HG03520 (cell line): ENCODE results near the gene UBE2F.
"Not testable (repeated sequence)": the region's sequence is repeated elsewhere in the genome, so short reads cannot be mapped to it uniquely, and the experiment has no call there.

ENCODE experiments used
- ATAC-seq: cut with Tn5 transposase; IDR thresholded peaks from one replicate; pipeline ENCODE4 v1.9.1; 2021; ENCODE audit warnings: mild to moderate bottlenecking, moderate library complexity; ENCODE audit not compliant: unreplicated experiment

The UBE2F gene

DNA sequence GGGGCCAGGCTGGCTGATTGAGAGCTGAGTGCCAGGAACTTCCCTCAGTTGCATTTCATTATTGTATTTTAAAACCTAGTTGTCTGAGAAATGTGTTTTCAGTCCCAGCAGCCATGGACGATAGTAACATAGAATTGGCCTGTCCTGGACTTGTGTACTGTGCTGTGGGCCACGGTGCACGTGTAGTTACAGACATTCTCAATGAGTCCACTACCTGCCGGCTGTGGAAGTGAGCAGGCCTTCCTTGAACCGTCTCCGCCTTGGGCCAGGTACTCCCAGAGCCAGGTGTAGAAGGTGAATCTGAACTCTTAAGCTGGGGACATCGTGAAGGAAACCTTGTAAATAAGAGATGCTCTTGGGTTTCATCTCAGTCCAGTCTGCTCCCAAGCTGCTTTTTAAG lies 47.0 kb downstream of the UBE2F start:
- ATAC-seq = no peak

DNA sequence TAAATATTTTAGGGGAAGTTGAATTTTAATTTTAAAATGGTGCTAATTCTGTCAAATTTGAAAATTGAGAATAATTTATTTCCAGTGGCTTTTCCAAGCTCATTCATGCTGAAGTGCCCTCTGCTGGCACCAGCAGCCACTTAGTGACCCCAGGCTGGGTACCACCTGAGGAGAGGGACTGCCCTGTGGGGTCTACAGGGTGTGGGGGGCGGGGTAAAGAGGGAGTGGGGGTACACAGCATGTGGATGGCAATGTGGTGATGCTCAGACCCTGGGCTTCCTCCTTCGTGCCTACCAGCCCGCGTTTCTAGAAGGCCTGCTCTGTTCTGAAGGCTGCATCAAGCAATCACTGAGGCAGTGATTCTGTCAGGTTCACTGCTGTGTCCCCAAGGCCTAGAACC lies 48.9 kb downstream of the UBE2F start:
- no peak for ATAC-seq

DNA sequence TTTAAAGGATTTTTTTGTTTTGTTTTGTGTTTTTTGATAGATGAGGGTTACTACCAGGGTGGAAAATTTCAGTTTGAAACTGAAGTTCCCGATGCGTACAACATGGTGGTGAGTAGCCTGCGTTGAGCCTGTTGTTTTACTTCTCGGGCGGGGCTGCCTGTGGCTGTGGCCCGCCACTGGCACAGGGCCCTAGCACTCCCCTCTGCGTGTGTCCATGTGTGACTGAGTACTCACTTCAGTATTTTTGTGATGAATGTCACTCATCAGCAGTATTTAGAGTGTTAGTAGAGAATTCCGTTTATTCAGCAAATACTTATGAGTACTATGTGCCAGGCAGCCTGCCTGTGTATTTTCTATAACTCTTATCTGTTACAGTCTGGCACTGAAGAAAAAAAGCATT lies 49.7 kb downstream of the UBE2F start:
- ATAC-seq = no peak

DNA sequence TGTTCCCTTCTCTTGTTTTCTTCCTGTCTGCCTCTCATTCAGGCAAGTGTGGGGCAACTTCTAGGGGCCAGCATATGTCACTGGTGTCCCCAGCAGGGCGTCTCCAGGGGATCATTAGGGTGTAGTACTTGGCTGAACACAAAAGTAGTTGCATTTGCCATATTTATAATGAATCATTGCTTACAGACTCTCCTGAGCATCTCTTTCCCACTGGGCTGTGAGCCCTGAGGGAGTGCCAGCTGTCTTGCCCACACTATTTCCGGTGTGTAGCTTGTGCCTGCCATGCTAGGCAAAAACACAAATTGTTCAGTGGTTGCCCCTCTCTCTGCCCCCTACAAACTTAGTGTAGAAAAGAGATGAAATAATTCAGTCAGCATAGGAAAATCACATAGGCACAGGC lies 53.1 kb downstream of the UBE2F start:
- ATAC-seq = no peak

DNA sequence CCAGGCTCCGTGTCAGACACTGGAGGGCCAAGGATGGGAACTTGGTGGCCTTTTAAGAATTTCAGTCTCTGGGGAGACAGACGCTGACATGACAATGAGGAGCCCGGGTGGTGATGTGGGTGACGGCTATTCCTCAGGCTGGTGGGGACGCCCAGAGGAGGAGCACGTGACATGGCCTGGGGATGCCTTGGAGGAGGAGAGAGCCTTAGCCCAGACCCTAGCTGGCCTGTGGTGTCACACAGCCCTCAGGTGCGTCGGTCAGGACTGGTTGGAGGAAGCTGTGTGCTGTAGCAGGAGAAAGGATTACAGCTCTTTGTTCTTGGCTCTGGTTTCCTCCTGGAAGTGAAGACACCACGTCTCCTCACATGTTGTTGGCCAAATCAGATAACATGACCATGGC lies 54.0 kb downstream of the UBE2F start:
- ATAC-seq = no peak

DNA sequence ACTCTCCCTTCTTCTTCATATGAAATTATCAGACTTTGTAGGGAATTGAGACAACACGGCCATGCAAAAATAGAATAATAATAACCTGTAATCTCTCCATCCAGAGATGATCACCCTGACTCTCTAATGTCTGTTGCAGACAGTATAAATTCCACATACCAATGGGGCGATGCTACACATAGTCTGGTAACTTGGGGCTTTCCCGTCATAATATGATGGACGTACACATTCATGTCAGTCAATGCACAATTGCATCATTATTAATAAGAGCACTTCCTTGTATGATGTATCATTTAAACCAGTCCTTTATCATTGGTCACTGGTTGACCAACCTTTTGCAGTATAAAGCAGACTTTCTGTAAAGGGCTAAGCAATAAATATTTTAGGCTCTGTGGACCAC lies 54.5 kb downstream of the UBE2F start:
- no peak for ATAC-seq

DNA sequence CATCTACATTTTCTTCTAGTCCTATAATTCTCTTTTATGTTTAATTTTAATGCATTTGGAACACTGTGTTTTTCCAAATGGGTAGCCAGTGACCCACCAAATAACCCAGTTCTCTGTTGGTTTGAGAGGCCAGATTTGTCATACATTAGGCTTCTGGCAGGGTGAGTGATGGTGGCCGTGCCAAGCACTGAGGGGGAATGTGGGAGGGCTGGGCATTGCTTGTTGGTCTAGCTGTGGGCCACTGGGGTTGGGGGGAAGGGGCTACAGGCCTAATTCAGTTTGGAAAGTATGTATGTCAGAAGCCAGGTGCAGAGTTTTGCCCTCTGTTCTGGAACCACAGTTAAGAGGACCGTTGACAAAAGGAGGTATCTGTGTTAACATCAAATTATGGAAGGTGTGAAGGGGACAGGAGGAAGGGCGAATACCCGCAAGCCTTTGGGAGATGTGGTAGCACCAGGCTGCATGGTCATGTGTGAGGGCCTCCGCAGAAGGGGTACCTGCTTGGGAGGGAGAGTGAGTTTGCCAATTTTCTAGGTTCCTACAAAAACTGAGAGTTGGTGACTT lies 55.9 kb downstream of the UBE2F start:
- no peak for ATAC-seq

DNA sequence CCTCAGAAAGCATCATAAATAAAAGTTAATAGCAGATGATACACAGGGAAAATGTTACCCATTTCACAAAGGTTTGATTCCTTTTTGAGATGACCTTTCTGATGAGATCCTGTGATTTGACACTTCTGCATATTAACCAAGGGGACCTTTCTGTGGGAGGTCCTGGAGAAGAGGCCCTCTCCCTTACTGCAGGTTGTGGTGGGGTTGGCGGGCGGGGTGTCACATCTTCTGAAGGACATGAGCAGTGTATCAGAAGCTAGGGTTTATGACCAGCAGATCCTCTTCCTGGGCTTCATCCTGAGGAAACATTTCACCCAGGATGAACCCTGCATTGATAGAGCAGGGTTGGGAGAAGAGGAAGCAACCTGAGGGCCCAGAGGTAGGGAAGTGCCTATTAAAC lies 56.8 kb downstream of the UBE2F start:
- ATAC-seq = no peak

DNA sequence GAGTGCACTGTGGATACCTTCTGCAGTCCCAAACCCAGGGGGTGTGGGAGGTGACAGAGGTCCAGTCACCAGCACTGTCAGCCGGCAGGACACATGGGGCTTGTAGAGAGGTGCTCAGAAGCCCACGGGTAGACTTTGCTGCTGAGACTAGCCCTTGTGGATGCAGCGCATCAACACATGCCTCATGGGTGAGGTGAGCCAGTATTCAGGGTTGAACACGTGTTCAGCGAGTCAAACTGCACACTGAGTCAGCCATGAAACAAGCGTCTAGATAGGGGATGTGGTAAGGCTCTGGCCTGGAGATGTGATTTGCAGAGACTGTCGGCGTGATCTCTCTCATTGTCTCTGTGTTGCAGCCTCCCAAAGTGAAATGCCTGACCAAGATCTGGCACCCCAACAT lies 58.2 kb downstream of the UBE2F start:
- ATAC-seq = no peak

DNA sequence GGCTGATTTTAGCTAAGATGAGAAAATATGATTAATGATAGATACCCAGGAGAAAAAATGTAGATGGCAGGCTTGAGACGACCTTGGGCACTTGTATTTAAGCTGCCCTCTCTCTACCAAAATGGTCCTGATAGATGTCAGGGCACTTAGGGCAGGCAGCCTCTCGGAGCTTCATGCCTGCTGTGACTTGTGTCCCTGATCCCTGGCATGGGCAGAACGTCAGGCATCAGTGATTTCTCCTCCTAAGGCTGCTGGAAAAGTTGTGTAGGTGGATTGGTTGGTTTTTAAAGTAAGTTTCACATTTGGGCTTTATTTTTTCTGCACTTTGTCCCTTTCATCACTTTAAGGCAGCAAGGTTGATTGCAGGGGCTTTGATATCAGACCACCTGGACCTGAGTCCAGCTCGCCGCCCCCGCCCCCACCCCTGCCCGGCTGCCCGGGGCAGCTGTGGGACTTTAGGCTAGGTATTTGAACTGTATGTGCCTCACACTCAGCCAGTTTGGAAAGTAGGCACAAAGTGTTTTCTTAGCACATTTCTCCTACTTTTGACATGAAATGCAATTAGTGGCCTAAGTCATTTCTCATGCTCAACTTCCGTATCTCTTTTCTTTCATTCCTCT lies 59.0 kb downstream of the UBE2F start:
- no peak for ATAC-seq

DNA sequence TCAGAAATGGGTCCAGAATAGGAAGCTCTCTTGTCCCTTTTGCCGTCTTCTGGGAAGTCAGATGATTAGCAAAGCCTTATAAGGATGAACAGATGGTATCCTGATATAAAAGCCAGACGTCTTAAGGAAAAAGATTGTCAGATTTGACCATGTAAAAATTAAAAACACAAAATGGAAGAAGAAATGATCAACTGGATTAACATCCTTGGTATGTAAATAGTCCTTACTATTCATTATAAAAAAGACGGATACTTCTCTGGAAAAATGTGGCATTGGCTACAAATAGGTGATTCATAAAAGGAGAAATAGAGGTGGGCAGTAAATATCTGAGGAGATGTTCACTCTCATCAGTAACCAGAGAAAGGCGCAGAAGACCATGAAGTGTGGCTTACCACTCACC lies 60.2 kb downstream of the UBE2F start:
- ATAC-seq = no peak

DNA sequence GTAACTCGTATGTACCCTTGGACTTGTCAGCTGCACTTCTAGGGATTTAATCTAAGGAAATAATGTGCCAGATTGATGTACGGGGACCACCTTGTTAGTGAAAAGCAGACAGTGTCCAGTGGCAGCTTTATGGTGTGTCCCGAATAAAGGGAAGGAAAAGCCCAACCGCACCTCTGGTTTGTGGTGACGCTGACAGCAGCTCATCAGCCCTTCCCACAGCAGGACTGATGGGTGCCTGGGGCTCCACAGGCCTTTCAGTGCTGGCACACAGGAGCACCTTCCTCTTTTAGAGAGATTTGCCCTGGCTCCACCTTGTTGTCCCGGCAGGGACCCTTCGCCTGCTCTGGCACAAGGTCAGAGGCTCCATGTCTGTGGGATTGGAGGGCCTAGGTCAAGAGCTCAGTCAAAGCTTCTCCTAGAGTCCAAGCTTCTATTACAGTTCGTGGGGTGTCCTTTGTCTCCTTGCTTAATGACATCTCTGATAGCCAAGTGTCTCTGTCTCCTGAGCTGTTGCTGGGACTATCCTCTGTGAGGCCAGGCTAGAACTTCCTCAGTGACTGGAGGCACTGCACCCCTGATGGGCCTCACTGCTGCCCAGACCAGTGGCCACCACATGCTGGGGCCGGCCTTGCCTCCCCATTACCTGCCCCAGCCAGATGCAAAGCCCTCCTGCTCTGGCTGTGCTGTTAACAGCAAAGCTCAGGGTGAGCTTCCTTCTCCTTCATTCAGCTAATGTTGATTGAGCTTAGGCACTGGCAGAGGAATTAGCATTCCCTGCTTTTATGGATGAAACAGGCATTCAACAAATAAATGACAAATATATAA lies 61.0 kb downstream of the UBE2F start:
- ATAC-seq = no peak

DNA sequence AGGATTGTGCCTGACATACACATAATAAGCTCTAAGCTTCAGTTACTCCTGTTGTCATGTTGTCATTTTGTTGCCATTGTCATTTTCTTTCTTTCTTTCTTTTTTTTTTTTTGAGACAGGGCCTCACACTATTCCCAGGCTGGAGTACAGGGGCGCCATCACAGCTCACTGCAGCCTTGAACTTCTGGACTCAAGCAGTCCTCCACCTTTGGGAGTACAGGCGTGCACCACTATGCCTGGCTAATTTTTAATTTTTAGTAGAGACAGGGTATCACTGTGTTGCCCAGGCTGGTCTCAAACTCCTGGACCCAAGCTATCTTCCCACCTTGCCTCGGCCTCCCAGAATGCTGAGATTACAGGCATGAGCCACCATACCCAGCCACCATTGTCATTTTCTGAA lies 63.0 kb downstream of the UBE2F start:
- no peak for ATAC-seq

DNA sequence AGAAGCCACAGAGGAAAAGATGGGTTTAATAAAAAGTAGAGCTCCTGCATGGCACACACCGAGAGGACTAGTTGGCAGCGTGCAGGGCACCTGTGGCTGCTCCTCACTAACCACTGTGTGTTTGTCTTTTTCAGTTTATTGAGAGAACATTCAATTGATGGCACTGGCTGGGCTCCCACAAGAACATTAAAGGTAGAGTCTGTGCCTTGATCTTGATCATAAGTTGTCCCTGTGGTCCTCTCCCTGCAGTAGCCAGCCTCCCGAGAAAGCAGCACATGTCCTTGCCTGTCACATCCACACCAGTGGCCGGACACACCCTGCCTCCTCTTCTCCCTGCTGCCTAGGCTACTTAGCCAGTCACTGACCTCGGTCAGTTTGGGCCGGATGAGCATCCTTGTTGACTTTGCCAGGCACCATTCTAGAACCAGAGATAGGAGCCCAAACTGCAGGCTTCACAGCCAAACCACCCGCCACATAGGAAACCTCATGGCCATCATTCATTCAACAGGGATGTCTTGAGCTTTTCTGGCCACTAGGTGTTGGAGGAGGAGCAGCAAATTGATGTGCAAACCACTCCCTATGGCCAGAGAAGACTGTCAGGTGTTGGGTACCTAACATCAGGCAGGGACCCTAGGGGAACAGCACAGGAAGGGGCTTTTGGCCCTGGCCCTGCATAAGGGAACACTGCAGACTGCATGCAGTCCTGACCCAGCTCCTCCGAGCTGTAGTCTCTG lies 63.8 kb downstream of the UBE2F start:
- no peak for ATAC-seq

DNA sequence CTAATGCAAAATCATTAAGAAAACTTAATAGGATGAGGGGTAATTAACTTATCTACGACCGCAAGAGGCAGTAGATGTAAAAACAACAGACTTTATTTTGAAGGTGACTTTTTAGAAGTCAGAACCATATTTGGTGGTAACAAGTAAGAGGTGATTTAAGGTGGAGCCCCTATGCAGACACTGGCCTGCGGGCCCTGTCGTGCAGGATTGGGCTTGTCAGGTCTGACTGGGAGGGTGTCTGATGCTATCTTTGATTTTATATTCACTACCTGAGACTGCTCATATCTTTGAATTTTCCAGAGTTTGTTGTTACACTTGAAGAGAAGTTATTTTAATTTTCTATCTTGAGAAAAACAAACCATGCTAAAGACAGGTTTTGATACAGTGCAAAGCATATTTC lies 64.9 kb downstream of the UBE2F start:
- ATAC-seq = no peak

DNA sequence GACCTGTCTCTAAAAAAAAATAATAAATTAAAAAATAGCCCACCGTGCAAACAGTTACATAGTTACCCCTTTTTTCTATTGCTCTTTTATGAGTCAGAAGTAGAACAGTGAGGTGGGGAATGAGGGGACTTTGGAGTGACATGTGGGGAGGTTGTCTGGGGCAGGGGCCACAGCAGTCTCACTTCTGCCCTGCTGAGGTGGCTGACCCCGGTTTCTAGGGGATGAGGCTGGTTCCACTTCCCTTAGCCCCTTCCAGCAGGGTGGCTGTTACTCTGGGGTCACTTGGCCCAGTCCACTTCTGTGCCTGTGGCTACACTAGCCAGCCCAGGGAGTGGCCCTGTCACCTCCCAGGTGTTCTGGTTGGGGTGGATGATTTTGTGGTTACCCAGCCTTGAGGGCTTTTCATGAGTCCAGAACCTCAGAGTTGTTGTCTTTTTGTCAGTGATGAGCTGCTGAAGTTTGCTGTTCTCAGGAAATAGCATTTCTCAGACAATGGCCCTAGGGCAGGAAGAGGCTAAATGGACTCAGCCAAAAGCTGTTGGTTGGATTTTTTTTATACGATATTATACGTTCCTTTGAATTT lies 66.0 kb downstream of the UBE2F start:
- ATAC-seq = no peak

DNA sequence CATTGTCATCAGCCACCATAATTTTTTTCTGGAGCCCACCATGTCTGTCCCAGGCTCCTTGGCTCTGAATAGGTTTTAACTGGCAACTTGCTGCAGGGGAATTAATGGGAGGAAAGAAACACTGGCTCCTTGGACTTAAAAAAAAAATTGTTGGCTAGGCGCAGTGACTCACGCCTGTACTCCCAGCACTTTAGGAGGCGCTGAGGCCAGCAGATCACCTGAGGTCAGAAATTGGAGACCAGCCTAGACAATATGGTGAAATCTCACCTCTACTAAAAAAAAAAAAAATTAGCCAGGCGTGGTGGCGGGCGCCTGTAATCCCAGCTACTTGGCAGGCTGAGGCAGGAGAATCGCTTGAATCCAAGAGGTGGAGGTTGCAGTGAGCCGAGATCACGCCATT lies 67.2 kb downstream of the UBE2F start:
- ATAC-seq = not testable (repeated sequence)

DNA sequence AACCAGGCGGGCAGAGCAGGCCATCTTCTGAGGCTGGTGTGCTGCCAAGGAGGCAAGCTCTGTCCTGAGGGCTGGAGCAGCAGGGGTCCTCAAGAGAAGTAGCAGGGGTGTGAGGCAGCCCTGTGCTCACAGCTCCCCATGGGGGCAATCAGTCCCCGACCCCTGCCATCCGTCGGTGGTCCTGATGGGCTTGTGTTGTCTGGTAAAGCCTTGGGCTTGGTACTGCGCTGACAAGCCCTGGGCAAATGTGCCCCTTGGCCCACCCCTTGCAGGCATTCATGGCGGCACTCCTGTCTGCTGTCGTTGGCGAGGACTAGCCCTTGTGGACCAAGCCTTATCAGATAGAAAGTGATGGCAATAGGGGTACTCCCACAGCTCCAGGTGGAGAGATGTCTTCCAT lies 71.4 kb downstream of the UBE2F start:
- ATAC-seq = no peak

DNA sequence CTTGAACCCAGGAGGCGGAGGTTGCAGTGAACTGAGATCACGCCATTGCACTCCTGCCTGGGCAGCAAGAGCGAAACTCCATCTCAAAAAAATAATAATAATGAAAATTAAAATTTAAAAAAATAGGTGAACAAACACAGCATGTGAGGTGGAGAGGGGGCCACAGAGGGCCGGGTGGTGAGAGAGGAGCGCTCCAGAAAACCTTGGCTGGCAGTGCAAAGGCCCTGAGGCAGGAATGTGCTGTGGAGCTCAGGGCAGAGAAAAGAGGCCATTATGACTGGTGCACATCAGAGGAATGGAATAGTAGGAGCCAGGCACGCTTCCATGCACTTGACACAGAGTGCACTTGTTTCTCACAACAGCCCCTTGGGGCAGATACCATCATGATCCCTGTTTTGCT lies 72.3 kb downstream of the UBE2F start:
- no peak for ATAC-seq

DNA sequence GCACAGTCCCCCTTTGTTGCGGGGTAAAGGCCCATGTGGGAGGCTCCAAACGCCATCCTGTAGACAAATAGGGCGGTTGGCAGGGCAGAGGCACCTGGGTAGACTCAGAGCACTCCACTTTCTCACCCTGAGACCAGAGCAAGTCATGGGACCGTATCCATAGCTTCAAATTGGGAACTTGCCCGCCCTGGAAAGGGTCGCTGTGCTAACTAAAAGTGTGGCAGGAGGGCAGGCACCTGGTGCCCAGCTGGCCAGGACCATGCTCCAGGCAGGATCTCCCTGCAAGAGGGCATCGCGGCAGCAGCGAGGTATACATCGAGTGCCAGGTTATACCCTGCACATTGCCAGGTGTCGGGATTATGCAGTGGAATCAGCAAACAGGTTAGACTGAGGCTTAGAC lies 73.2 kb downstream of the UBE2F start:
- ATAC-seq = no peak

DNA sequence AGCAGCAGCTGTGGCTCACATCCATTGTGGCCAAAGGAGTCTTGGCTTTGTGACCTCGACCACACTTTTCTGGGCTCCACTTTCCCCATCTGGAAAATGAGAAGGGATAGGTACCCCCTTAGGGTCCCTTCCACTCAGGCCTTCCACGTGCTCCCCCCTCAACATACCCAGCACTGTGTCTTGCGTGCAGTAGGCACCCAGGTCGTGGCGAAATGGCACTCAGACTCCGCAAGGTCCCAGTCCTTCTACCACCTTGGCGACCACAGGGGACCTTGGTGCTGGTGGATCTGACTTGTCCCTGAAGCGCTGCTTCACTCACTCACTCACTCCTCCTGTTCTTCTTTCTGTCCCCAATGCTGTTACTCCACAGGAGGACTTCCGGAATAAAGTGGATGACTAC lies 74.1 kb downstream of the UBE2F start:
- no peak for ATAC-seq
